ENCODE data around the gene DLL1. TPM values are rescaled to one million over a fixed set of nuclear protein-coding genes. Genes with fewer than 3 reads are reported as not detected.
A peak's percentile ranks its signal among the peaks of the same experiment; 100 is the strongest.

DLL1 gene
- polyA plus RNA-seq, 1 donor, result 39.3 TPM

DNA sequence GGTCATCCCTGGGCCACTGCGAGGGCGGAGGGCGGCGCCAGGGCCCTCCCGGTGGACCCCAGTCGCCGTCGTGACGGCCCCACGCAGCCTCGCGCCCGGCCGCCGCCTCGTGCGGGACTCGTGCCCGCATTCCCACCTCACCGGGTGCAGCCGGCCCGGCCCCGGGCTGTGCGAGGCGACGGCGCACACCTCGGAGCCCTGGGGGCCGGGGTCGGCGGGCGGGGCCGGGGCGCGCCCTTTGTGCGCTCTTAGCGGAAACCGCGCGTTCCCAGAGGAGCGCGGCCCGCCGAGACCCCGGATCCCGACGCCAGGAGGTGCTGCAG, 5.5 kb upstream of the DLL1 start:
- H3K4me1 ChIP-seq (ENCODE audit: control insufficient read depth, insufficient read depth, low read length), result peaks cover 25% of the 10 kb centered on the region
- no peak overlapping the region for H3K27ac ChIP-seq (ENCODE audit: low read length)
- H3K36me3 ChIP-seq (ENCODE audit: control insufficient read depth, insufficient read depth, low read length), result no peaks in the 10 kb centered on the region
- no CpG with 5 or more reads among the region's 47 CpGs for WGBS (ENCODE audit: insufficient coverage, low lambda C conversion rate)
- H3K9me3 ChIP-seq (ENCODE audit: control insufficient read depth, low read depth, low read length), result peaks cover 14% of the 10 kb centered on the region
- peaks cover 73% of the 10 kb centered on the region for H3K27me3 ChIP-seq (ENCODE audit: control insufficient read depth, insufficient read depth, low read length)
- no peak for DNase-seq
- H3K4me3 ChIP-seq (ENCODE audit: low read length), result peak overlapping the region; percentile 32

DNA sequence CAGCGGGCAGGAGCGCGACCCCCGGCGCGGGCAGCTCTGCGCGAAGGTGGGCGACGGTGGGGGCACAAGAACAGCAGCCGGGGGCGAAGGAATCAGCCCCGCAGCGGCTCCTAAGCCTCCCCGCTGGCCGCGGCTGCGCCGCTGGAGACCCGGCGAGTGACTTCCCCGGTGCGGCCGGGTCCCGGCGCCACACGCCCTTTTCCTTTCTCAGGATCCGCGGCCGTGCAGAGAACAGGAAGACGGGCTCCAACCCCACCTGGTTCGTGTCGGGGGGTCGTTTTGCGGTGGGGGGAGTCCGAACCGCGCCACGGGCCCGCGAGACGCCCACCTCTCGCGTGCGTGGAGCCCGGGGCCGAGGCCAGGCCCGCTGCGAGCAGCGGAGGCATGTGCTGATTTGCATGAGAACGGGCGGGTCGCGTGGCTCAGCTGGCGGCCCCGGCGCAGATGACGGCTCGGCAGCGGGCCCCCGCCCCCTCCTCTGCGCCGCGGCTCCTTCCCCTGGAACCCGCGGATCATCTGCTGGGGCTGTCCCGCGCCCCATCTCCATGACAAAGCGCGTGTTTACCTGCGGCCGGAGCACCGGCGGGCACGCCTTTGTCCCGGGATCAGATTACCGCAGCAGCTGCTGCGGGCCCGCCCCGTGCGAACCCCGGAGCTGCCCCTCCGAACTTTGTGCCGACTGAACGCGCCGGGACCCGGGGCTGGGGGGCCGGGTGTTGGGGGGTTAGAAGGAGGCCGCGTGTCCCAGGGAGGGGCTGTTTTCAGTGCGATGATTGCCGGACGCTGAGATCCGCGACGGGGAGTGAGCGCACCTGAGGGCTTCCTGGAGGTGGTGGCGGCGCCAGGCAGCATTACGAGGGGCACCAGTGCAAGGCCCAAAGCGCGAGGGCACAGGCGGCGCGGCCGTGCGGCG, 4.9 kb upstream of the DLL1 start:
- H3K36me3 ChIP-seq (ENCODE audit: control insufficient read depth, insufficient read depth, low read length), result no peaks in the 10 kb centered on the region
- H3K27me3 ChIP-seq (ENCODE audit: control insufficient read depth, insufficient read depth, low read length), result peaks cover 78% of the 10 kb centered on the region
- peak overlapping the region; percentile 32 for H3K4me3 ChIP-seq (ENCODE audit: low read length)
- peaks cover 14% of the 10 kb centered on the region for H3K9me3 ChIP-seq (ENCODE audit: control insufficient read depth, low read depth, low read length)
- DNase-seq, result peak in 1 of 2 donors; percentile 80
- H3K4me1 ChIP-seq (ENCODE audit: control insufficient read depth, insufficient read depth, low read length), result peaks cover 25% of the 10 kb centered on the region
- WGBS (ENCODE audit: insufficient coverage, low lambda C conversion rate), result no CpG with 5 or more reads among the region's 109 CpGs
- H3K27ac ChIP-seq (ENCODE audit: low read length), result no peak overlapping the region

DNA sequence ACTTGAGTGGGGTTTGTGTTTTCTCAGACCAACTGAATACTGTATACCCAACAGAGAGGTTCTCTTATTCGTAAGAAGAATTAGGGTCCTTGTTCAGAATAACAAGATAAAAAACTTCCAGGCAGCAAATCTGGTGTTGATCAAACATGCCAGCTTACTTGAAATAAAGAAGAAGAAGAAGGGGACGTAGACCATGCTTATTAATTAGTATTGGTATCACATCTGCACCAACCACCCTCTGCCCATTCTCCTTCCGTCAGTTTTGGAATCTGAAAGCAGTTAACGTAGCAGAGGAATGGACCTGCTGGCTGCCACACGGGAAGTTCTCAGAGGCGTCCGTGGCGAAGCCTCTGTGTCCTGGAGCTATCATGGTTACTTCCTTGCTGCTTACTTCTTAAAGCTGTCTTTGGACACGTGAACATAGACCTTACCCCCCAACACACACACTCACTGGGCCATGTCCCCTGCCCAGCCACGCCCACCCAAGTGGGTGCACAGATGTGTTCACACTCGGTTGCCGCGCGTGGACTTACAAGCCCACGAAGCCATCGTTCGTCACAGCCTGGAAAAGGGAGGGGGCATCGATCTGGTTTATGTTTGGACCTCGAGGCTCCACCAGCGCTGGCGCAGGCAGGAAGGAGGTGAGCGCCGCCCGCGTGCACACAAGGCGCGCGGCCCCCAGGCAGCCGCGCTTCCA, 4.1 kb upstream of the DLL1 start:
- Histone ChIP-seq H3K4me3 (ENCODE audit: low read length) (no peak overlapping the region), H3K36me3 (ENCODE audit: control insufficient read depth, insufficient read depth, low read length) (no peaks in the 10 kb centered on the region), H3K9me3 (ENCODE audit: control insufficient read depth, low read depth, low read length) (peaks cover 14% of the 10 kb centered on the region), H3K27me3 (ENCODE audit: control insufficient read depth, insufficient read depth, low read length) (peaks cover 86% of the 10 kb centered on the region), H3K27ac (ENCODE audit: low read length) (no peak overlapping the region), H3K4me1 (ENCODE audit: control insufficient read depth, insufficient read depth, low read length) (peaks cover 25% of the 10 kb centered on the region)
- 33% methylated on average over 1 of the region's 30 CpGs for WGBS (ENCODE audit: insufficient coverage, low lambda C conversion rate)
- peak in 1 of 2 donors; percentile 46 for DNase-seq

DNA sequence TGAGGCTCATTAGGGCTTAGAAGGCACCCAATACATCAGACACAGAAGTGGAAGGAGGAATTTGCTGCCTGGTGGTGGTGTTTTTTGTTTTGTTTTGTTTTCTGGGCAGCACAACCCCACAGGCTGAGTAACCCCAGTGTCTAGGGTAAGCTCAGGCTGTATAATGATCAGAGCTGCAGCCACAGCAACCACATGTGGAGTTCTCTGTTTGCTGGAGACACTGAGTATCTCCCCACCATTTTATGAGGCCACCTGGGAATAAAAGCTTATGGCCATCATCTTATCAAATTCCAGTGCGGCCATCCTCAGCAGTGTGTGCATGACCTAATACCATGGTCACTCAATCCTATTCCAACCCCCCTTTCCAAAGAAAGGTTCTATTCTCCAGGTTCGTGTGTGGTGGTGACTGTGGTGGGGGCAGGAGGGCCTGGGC, 3.4 kb upstream of the DLL1 start:
- Histone ChIP-seq H3K27me3 (ENCODE audit: control insufficient read depth, insufficient read depth, low read length) (peaks cover 91% of the 10 kb centered on the region), H3K36me3 (ENCODE audit: control insufficient read depth, insufficient read depth, low read length) (no peaks in the 10 kb centered on the region), H3K27ac (ENCODE audit: low read length) (no peak overlapping the region), H3K4me1 (ENCODE audit: control insufficient read depth, insufficient read depth, low read length) (peaks cover 25% of the 10 kb centered on the region), H3K9me3 (ENCODE audit: control insufficient read depth, low read depth, low read length) (peaks cover 18% of the 10 kb centered on the region), H3K4me3 (ENCODE audit: low read length) (no peak overlapping the region)
- no CpG with 5 or more reads among the region's 2 CpGs for WGBS (ENCODE audit: insufficient coverage, low lambda C conversion rate)
- no peak for DNase-seq

DNA sequence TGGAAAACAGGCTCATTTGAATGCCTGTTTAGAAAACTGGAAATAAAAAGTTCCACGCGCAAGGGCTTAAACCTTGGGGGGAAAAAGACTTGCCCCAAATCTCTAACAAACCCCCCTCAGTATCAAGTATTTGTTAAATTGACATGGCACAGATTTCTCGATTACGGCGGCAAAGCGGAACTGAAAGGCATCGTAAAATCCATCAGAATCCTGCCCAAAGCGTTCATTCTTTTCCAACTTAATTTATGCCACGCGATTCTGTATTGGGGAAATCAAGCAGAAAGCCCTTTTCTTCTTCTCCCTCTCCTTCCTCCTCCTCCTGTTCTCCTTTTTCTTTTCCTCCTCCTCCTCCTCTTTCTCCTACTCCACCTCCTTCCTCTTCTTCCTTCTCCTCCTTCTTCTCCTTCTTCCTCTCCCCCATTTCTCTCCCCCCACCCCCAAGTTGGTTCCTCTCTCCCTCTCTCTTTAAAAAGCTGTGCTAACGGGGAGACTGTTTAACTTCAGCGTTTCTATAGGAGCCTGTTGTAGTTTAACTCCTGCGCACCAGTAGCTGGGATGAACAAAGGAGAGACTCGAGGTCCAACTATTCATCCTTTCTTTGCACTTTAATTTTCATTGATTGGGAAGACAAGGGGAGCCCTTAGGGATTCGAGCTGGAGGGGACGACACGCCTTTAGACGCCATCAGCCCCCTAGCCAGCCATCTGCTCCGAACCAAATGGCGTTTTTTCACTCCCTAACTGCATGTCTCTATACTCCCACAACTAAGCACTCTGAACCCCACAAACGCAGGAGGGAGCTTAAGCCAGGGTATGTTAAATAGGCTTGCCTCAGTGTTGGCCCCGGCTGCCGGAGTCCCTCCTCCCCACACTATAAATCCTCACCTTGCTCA, 2.7 kb upstream of the DLL1 start:
- no peak for DNase-seq
- H3K4me3 ChIP-seq (ENCODE audit: low read length), result no peak overlapping the region
- peaks cover 18% of the 10 kb centered on the region for H3K9me3 ChIP-seq (ENCODE audit: control insufficient read depth, low read depth, low read length)
- no peak overlapping the region for H3K27ac ChIP-seq (ENCODE audit: low read length)
- 15% methylated on average over 4 of the region's 23 CpGs for WGBS (ENCODE audit: insufficient coverage, low lambda C conversion rate)
- H3K36me3 ChIP-seq (ENCODE audit: control insufficient read depth, insufficient read depth, low read length), result no peaks in the 10 kb centered on the region
- H3K4me1 ChIP-seq (ENCODE audit: control insufficient read depth, insufficient read depth, low read length), result peaks cover 25% of the 10 kb centered on the region
- peaks cover 94% of the 10 kb centered on the region for H3K27me3 ChIP-seq (ENCODE audit: control insufficient read depth, insufficient read depth, low read length)

DNA sequence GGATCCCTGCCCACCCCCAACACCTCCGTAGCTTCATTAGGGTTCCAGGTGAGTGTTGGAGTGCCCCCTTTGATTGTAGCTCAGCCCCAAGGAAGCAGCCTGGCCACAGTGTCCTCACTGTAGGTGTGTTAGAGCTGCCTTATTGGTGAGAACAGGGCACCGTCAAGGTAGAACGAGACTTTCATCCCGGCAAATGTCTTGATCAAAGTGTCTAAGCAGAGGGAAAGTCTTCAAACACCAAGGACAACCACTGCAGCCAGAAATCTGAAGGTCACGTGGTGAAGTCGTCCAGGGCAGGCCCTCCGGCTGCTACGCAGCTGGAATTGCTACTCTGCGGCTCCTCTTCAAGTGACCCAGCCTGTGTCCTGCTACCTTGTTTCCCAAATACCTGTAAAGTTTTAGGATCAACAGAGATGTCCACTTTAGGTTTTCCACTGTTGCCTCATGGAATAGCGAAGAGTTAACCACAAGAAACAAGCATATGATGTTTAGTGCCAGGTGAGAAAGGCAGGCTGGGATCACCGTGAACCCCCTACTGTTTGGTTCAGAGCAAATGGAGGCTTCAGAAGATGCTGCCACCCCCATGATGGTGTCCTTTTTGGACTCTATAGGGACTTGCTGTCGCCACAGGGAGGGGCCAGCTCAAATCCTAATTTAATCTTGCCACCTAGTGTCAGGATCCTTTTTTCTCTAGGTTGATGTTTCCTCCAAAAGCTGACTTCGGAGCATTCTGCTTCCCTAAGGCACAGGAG, 1.7 kb upstream of the DLL1 start:
- Histone ChIP-seq H3K4me1 (ENCODE audit: control insufficient read depth, insufficient read depth, low read length) (peaks cover 25% of the 10 kb centered on the region), H3K4me3 (ENCODE audit: low read length) (no peak overlapping the region), H3K27ac (ENCODE audit: low read length) (no peak overlapping the region)

DNA sequence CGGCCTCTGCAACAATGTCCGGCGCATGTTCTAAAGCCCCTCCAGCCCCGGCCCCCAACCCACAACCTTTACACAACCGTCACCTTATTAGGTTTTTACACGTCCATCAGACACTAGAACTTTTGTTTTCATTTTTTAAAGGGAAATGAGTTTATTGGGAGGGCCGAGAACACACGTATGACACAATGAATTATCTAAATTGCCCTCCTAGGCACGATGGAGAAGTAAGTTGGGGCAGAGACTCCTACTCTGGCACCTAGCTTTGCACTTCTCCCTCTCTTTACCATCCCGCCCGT, 1.2 kb upstream of the DLL1 start:
- WGBS (ENCODE audit: insufficient coverage, low lambda C conversion rate), result no CpG with 5 or more reads among the region's 11 CpGs
- Histone ChIP-seq H3K4me1 (ENCODE audit: control insufficient read depth, insufficient read depth, low read length) (peaks cover 23% of the 10 kb centered on the region), H3K27me3 (ENCODE audit: control insufficient read depth, insufficient read depth, low read length) (peaks cover 94% of the 10 kb centered on the region), H3K27ac (ENCODE audit: low read length) (peak overlapping the region; percentile 40), H3K36me3 (ENCODE audit: control insufficient read depth, insufficient read depth, low read length) (peaks cover 14% of the 10 kb centered on the region), H3K9me3 (ENCODE audit: control insufficient read depth, low read depth, low read length) (peaks cover 16% of the 10 kb centered on the region), H3K4me3 (ENCODE audit: low read length) (peak overlapping the region; percentile 35)
- no peak for DNase-seq

More for the DNA sequence above, 1.7 kb upstream of the DLL1 start:
- WGBS (ENCODE audit: insufficient coverage, low lambda C conversion rate), result no CpG with 5 or more reads among the region's 13 CpGs
- Histone ChIP-seq H3K9me3 (ENCODE audit: control insufficient read depth, low read depth, low read length) (peaks cover 18% of the 10 kb centered on the region), H3K27me3 (ENCODE audit: control insufficient read depth, insufficient read depth, low read length) (peaks cover 94% of the 10 kb centered on the region), H3K36me3 (ENCODE audit: control insufficient read depth, insufficient read depth, low read length) (peaks cover 9% of the 10 kb centered on the region)
- peak in 1 of 2 donors; percentile 46 for DNase-seq

DNA sequence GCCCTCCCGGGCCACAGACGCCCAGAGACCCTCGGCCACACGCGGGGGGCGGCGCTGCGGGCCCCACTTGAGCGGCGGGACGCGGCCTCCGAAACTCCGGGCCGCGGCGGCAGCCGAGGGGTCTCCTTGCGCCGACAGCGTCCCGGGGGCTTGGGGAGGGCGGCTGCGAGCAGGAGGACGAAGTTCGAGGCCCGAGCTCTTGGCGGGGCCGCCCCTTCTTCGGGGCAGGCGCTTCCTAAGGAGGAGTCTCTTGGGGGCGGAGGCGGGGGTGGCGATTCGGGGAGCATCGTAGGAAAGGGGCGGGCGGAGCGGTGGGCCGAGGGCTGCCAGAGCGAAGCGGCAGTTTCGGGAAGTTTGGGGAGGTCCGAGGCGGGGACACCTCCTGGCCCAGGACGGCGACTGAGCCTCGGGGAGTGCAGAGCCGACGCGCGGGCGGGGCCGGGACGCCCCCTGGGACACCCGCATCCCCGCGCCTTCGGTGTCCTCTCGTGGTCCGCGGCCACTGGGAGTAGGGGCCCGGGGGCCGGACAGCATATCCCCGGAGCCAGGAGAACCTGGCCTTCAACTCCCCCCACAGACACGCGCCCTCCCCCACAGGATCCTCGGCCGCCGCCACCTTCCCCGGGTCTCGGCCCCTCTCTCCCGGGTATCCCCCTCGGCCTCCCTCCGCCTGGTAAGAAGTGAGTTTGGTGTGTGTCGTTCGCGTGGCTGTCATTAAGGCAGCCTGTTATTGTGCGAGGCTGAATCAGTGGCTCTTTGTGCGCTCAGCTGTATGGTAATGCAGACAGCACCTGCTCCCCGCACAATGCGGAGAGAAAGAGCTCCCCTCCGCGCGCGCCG, 613 bp upstream of the DLL1 start:
- H3K4me1 ChIP-seq (ENCODE audit: control insufficient read depth, insufficient read depth, low read length), result peaks cover 19% of the 10 kb centered on the region
- peaks cover 94% of the 10 kb centered on the region for H3K27me3 ChIP-seq (ENCODE audit: control insufficient read depth, insufficient read depth, low read length)
- peaks cover 15% of the 10 kb centered on the region for H3K36me3 ChIP-seq (ENCODE audit: control insufficient read depth, insufficient read depth, low read length)
- peak in 1 of 2 donors; percentile 66 for DNase-seq
- H3K9me3 ChIP-seq (ENCODE audit: control insufficient read depth, low read depth, low read length), result peaks cover 12% of the 10 kb centered on the region
- peak overlapping the region; percentile 35 for H3K4me3 ChIP-seq (ENCODE audit: low read length)
- H3K27ac ChIP-seq (ENCODE audit: low read length), result peak overlapping the region; percentile 40
- WGBS (ENCODE audit: insufficient coverage, low lambda C conversion rate), result no CpG with 5 or more reads among the region's 87 CpGs

DNA sequence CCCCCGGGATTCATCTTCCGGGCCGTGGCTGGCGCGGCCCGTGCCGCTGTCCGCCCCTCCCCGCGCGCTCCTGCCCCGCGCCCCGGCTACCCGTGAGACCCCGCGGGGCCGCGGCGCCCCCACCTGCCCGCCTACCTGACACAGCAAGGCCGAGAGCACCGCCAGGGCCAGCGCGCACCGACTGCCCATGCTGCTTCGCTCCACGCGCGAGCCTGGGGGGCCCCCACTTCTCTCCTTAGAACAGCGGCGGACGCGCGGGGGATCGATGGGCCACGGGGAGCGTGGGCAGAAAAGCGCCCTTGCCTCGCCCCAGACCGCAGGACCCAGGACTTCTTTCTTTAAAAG, 955 bp downstream of the DLL1 start:
- Histone ChIP-seq H3K4me1 (ENCODE audit: control insufficient read depth, insufficient read depth, low read length) (peaks cover 11% of the 10 kb centered on the region), H3K27me3 (ENCODE audit: control insufficient read depth, insufficient read depth, low read length) (peaks cover 92% of the 10 kb centered on the region), H3K36me3 (ENCODE audit: control insufficient read depth, insufficient read depth, low read length) (peaks cover 21% of the 10 kb centered on the region), H3K9me3 (ENCODE audit: control insufficient read depth, low read depth, low read length) (peaks cover 7% of the 10 kb centered on the region), H3K4me3 (ENCODE audit: low read length) (peak overlapping the region; percentile 67), H3K27ac (ENCODE audit: low read length) (peak overlapping the region; percentile 68)
- no peak for DNase-seq
- no CpG with 5 or more reads among the region's 41 CpGs for WGBS (ENCODE audit: insufficient coverage, low lambda C conversion rate)

Measured in large intestine (tissue), 3 donors.